IMR-90 (cell line): ENCODE data around the gene GNAO1. TPM values are rescaled to one million over a fixed set of nuclear protein-coding genes. Genes with fewer than 3 reads are reported as not detected.

ENCODE experiments used
- ATAC-seq: fragments of 200-7000 bp; cut with Tn5 transposase; 2 replicates; pipeline ENCODE4 v1.9.1; 2020; ENCODE audit warnings: low read depth, mild to moderate bottlenecking, moderate library complexity
- BruUV-seq: library from RNA; stranded (reverse); fragments of 400-500 nt; replicated peaks from 2 replicates; lab custom pipeline; 2021; lab: Mats Ljungman, UMichigan
- CTCF ChIA-PET: fragments of 300-600 bp; formaldehyde crosslinking; extraction: SDS; loops from one replicate; lab custom pipeline; 2021; ENCODE audit warnings: antibody characterized with exemption; lab: Yijun Ruan, JAX
- POLR2A ChIA-PET: fragments of 300-600 bp; sonication (Branson Sonifier 250); formaldehyde crosslinking; loops from one replicate; lab custom pipeline; 2022; ENCODE audit warnings: antibody characterized with exemption; ENCODE audit not compliant: unreplicated experiment; lab: Charles Lee
- DNase-seq: peaks from one replicate; pipeline ENCODE4 v3.0.0; 2013
- H2AFZ ChIP-seq: replicated peaks from 2 replicates; pipeline ENCODE3; 2013; ENCODE audit warnings: low read length, mild to moderate bottlenecking; ENCODE audit not compliant: poor library complexity
- H2AK5ac ChIP-seq: 2 replicates; pipeline ENCODE4 v1.6.1; 2013; ENCODE audit warnings: low read depth, low read length, inconsistent platforms
- H2AK9ac ChIP-seq: replicated peaks from 2 replicates; pipeline ENCODE3; 2013; ENCODE audit warnings: mild to moderate bottlenecking, low read depth, low read length, moderate library complexity; ENCODE audit not compliant: poor library complexity
- H2BK120ac ChIP-seq: 2 replicates; pipeline ENCODE4 v1.6.1; 2013; ENCODE audit warnings: low read depth, low read length, inconsistent platforms
- H2BK15ac ChIP-seq: 3 replicates; pipeline ENCODE4 v1.6.1; 2013; ENCODE audit warnings: low read depth, low read length, inconsistent platforms
- H2BK20ac ChIP-seq: 2 replicates; pipeline ENCODE4 v1.6.1; 2013; ENCODE audit warnings: low read depth, mild to moderate bottlenecking, inconsistent platforms, low read length, moderate library complexity
- H2BK5ac ChIP-seq: 2 replicates; pipeline ENCODE4 v1.6.1; 2013; ENCODE audit warnings: mild to moderate bottlenecking, low read depth, low read length, inconsistent platforms; ENCODE audit not compliant: poor library complexity, severe bottlenecking
- H3K14ac ChIP-seq: replicated peaks from 2 replicates; pipeline ENCODE4 v1.6.1; 2013; ENCODE audit warnings: low read depth, low read length, inconsistent platforms
- H3K18ac ChIP-seq: 2 replicates; pipeline ENCODE4 v1.6.1; 2013; ENCODE audit warnings: low read depth, low read length, control low read depth
- H3K23ac ChIP-seq: 2 replicates; pipeline ENCODE4 v1.6.1; 2013; ENCODE audit warnings: low read depth, low read length, inconsistent platforms
- H3K27ac ChIP-seq: 2 replicates; pipeline ENCODE4 v1.5.1; 2013; ENCODE audit warnings: mild to moderate bottlenecking, control low read depth, low read length; ENCODE audit not compliant: insufficient read depth
- H3K27me3 ChIP-seq: 2 replicates; pipeline ENCODE4 v1.6.1; 2013; ENCODE audit warnings: low read length; ENCODE audit not compliant: control insufficient read depth, insufficient read depth
- H3K36me3 ChIP-seq: 2 replicates; pipeline ENCODE4 v1.6.1; 2013; ENCODE audit warnings: low read length, mixed read lengths; ENCODE audit not compliant: control insufficient read depth, insufficient read depth
- H3K4ac ChIP-seq: 2 replicates; pipeline ENCODE4 v1.6.1; 2013; ENCODE audit warnings: low read depth, low read length, inconsistent platforms
- H3K4me1 ChIP-seq: 2 replicates; pipeline ENCODE4 v1.6.1; 2013; ENCODE audit warnings: low read length, mixed read lengths; ENCODE audit not compliant: control insufficient read depth, insufficient read depth
- H3K4me2 ChIP-seq: 2 replicates; pipeline ENCODE4 v1.6.1; 2013; ENCODE audit warnings: low read depth, mild to moderate bottlenecking, control low read depth, low read length, moderate library complexity
- H3K4me3 ChIP-seq: 2 replicates; pipeline ENCODE4 v1.5.1; 2013; ENCODE audit warnings: low read depth, mild to moderate bottlenecking, control low read depth, low read length, moderate library complexity; ENCODE audit not compliant: insufficient read depth
- H3K56ac ChIP-seq: 2 replicates; pipeline ENCODE4 v1.6.1; 2013; ENCODE audit warnings: low read length, inconsistent platforms; ENCODE audit not compliant: insufficient read depth; ENCODE audit errors: extremely low read depth
- H3K79me1 ChIP-seq, 2 experiments: 2 replicates each; pipeline ENCODE4 v1.6.1; 2013; ENCODE audit warnings: low read length in 2 of 2, inconsistent platforms in 1 of 2, low read depth in 1 of 2
- H3K9ac ChIP-seq: 2 replicates; pipeline ENCODE4 v1.6.1; 2013; ENCODE audit warnings: low read depth, low read length, control low read depth
- H3K9me1 ChIP-seq: 2 replicates; pipeline ENCODE4 v1.6.1; 2013; ENCODE audit warnings: low read length, inconsistent platforms; ENCODE audit not compliant: insufficient read depth
- H3K9me3 ChIP-seq: 2 replicates; pipeline ENCODE4 v1.6.1; 2013; ENCODE audit warnings: low read length; ENCODE audit not compliant: control insufficient read depth, insufficient read depth
- H4K20me1 ChIP-seq: 2 replicates; pipeline ENCODE4 v1.6.1; 2013; ENCODE audit warnings: low read length, inconsistent platforms; ENCODE audit not compliant: insufficient read depth
- H4K5ac ChIP-seq: 2 replicates; pipeline ENCODE4 v1.6.1; 2013; ENCODE audit warnings: mild to moderate bottlenecking, low read depth, low read length, control low read depth
- H4K8ac ChIP-seq, 2 experiments: 2 replicates each; pipeline ENCODE4 v1.6.1; 2013; ENCODE audit warnings: low read depth in 2 of 2, low read length in 2 of 2, control low read depth in 1 of 2, inconsistent platforms in 1 of 2
- H4K91ac ChIP-seq: 2 replicates; pipeline ENCODE4 v1.6.1; 2013; ENCODE audit warnings: low read depth, low read length, inconsistent platforms; ENCODE audit not compliant: insufficient read depth
- ELK1 ChIP-seq: fragments of 150-350 bp; IDR thresholded peaks from 2 replicates; pipeline ENCODE4 v1.6.1; 2016; ENCODE audit warnings: low read depth, mild to moderate bottlenecking, low read length, moderate library complexity, borderline replicate concordance
- FOS ChIP-seq: fragments of 150-350 bp; IDR thresholded peaks from 2 replicates; pipeline ENCODE4 v1.6.1; 2016; ENCODE audit warnings: low read depth, low read length
- MAFK ChIP-seq: IDR thresholded peaks from 2 replicates; pipeline ENCODE4 v1.6.1; 2012; ENCODE audit warnings: low read depth, low read length, improper control_type of control experiment
- NFE2L2 ChIP-seq: fragments of 150-350 bp; IDR thresholded peaks from 2 replicates; pipeline ENCODE4 v1.6.1; 2016; ENCODE audit warnings: low read depth, mild to moderate bottlenecking, low read length
- RAD21 ChIP-seq: IDR thresholded peaks from 2 replicates; pipeline ENCODE4 v1.6.1; 2012; ENCODE audit warnings: low read length, improper control_type of control experiment
- RFX5 ChIP-seq: IDR thresholded peaks from 2 replicates; pipeline ENCODE4 v1.8.0; 2012; ENCODE audit warnings: low read depth, mild to moderate bottlenecking, low read length, moderate library complexity
- SMC3 ChIP-seq: fragments of 150-350 bp; IDR thresholded peaks from 2 replicates; pipeline ENCODE4 v1.6.1; 2016; ENCODE audit warnings: low read depth, mild to moderate bottlenecking, antibody characterized with exemption, low read length, moderate library complexity
- WGBS, 2 experiments: methylation state at CpG; one replicate each; pipeline versions ENCODE4 v1.1.5 to v1.1.7; 2013; ENCODE audit warnings: missing lambda C conversion rate in 2 of 2; ENCODE audit not compliant: insufficient read length in 1 of 2; ENCODE audit errors: extremely low coverage in 2 of 2; 5-methylcytosine and 5-hydroxymethylcytosine counted together
- dilution Hi-C: fragments of 300-500 bp; cut with HindIII; formaldehyde crosslinking; loops from one replicate; pipeline ENCODE4 v1.14.3; 2018; ENCODE audit warnings: low sequenced_read_pairs; ENCODE audit not compliant: unreplicated experiment
- in situ Hi-C: fragments of 300-500 bp; cut with MboI; formaldehyde crosslinking; loops from 3 replicates; pipeline ENCODE4 v1.14.3; 2019; ENCODE audit warnings: low sequenced_read_pairs, inconsistent platforms, mixed read lengths
- intact Hi-C: fragments of 100-400 bp; cut with micrococcal nuclease; formaldehyde crosslinking; loops from 2 replicates; pipeline ENCODE4 v1.10.0; 2022
- polyA plus RNA-seq, 3 experiments: library from polyadenylated mRNA; depleted of rRNA; stranded (reverse); fragments of >200 nt; gene quantifications; 2 replicates each; pipeline ENCODE4 v1.2.3, GENCODE V29; 2012; ENCODE audit warnings: low replicate concordance in 1 of 3
- total RNA-seq: library from RNA; depleted of rRNA; stranded (reverse); fragments of >200 nt; gene quantifications from 2 replicates; pipeline ENCODE4 v1.2.3, GENCODE V29; 2012

GNAO1 gene
- total and polyA plus RNA-seq, 2 of the 4 experiments (the other 2 are of a cell fraction), result under 0.01 to 0.07 TPM

GRCh38 chr16:56237451-56237930 is 46.2 kb downstream of the GNAO1 start:
- ChIA-PET POLR2A (no interaction called here), CTCF (interaction anchor here (0.6 kb wide), 1 partner anchor 29 kb away, joined by 3 read pairs; no protein-coding TSS in a partner anchor)
- H3K4ac ChIP-seq, result no peak overlapping the region
- H3K4me1 ChIP-seq, result no peaks in the 10 kb centered on the region
- H3K9ac ChIP-seq, result no peak overlapping the region
- H3K14ac ChIP-seq, result no peak overlapping the region
- no peak overlapping the region for H3K18ac ChIP-seq
- intact Hi-C loops (no loop called here), dilution Hi-C loops (no loop called here), in situ Hi-C loops (no loop called here)
- no peak overlapping the region for H3K4me3 ChIP-seq
- H4K5ac ChIP-seq, result no peak overlapping the region
- H3K27ac ChIP-seq, result no peak overlapping the region
- no peaks in the 10 kb centered on the region for H3K36me3 ChIP-seq
- no peak overlapping the region for H2AFZ ChIP-seq
- no peak overlapping the region for H2BK5ac ChIP-seq
- H3K23ac ChIP-seq, result no peak overlapping the region
- H3K4me2 ChIP-seq, result no peak overlapping the region
- no peaks in the 10 kb centered on the region for H3K79me1 ChIP-seq
- no peak overlapping the region for H2BK15ac ChIP-seq
- ATAC-seq, result no peak
- H2BK120ac ChIP-seq, result no peak overlapping the region
- H4K91ac ChIP-seq, result no peak overlapping the region
- H3K27me3 ChIP-seq, result peaks cover 6% of the 10 kb centered on the region
- peaks cover 2% of the 10 kb centered on the region; the same call in 1 of the 2 replicates for H3K9me1 ChIP-seq
- H3K9me3 ChIP-seq, result no peaks in the 10 kb centered on the region
- no CpG with 5 or more reads among the region's 6 CpGs for WGBS, 2 experiments
- H3K56ac ChIP-seq, result no peak overlapping the region
- no peak overlapping the region for H2AK9ac ChIP-seq
- H2AK5ac ChIP-seq, result no peak overlapping the region
- no TSS peak for BruUV-seq
- no peak overlapping the region for H4K8ac ChIP-seq
- no peak overlapping the region for H2BK20ac ChIP-seq
- TF ChIP-seq RAD21 (no peak), FOS (no peak), SMC3 (no peak), RFX5 (no peak), NFE2L2 (no peak), MAFK (no peak), ELK1 (no peak)
- no peak for DNase-seq
- H4K20me1 ChIP-seq, result no peaks in the 10 kb centered on the region
